Ramos (cell line): ENCODE results near the gene RFPL1.
"Not testable (repeated sequence)": the region's sequence is repeated elsewhere in the genome, so short reads cannot be mapped to it uniquely, and the experiment has no call there.

Source experiments
- in situ Hi-C: fragments of 300-500 bp; cut with MboI; formaldehyde crosslinking; loops from one replicate; pipeline ENCODE4 v1.14.3; 2022; ENCODE audit warnings: low sequenced_read_pairs; ENCODE audit not compliant: unreplicated experiment

RFPL1 gene

DNA sequence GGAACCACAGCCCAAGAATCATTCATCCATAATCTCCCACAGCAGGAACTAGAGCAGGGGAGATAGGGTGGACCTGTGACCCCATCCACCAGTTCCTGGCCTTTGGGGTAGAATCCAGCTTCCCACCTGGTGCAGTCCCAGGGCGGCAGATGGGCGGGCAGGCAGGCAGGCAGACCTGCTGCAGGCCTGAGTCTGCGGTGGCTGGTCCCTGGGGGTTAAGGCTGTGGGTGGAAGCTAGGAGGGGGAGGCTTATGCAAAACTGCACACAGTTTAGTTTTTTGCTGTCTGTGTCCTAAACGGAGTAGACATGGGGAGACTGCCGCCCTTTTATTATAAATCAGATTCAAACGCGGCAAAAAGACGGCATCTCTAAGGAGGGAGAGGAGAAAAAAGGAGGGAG is 37.2 kb downstream of the RFPL1 start:
- in situ Hi-C loops, result no loop called here

- in situ Hi-C loops, result no loop called here
Measured at GRCh38 chr22:29476116-29476515, 37.7 kb downstream of the RFPL1 start.

DNA sequence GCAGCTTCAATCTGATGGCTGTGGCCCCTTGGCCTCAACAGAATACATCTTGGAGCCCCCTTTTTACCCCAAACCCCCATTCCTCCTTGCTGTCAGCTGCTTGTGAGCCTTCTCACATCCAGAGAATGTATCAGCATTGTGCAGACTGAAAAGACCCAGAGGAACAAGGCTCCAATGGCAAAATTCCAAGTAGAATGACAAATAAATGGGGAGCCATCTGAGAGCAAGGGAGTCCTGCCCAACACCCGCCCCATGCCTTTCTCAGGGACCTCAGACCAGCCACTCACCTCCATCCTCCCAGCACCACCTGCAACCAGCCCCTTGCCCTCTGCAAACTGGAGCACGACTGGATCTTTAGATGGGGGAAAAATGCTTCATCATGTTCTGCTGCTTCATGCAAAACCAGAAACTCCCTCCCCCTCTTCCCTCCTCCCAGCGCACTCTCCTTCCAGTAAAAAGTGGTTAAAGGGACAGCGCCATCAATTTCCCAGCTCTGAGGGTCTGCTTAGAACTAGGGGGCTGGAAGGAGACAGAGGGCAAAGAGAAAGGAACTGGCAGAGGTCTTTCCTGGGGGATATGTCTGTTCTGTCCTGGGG is 39.4 kb downstream of the RFPL1 start:
- in situ Hi-C loops, result no loop called here

DNA sequence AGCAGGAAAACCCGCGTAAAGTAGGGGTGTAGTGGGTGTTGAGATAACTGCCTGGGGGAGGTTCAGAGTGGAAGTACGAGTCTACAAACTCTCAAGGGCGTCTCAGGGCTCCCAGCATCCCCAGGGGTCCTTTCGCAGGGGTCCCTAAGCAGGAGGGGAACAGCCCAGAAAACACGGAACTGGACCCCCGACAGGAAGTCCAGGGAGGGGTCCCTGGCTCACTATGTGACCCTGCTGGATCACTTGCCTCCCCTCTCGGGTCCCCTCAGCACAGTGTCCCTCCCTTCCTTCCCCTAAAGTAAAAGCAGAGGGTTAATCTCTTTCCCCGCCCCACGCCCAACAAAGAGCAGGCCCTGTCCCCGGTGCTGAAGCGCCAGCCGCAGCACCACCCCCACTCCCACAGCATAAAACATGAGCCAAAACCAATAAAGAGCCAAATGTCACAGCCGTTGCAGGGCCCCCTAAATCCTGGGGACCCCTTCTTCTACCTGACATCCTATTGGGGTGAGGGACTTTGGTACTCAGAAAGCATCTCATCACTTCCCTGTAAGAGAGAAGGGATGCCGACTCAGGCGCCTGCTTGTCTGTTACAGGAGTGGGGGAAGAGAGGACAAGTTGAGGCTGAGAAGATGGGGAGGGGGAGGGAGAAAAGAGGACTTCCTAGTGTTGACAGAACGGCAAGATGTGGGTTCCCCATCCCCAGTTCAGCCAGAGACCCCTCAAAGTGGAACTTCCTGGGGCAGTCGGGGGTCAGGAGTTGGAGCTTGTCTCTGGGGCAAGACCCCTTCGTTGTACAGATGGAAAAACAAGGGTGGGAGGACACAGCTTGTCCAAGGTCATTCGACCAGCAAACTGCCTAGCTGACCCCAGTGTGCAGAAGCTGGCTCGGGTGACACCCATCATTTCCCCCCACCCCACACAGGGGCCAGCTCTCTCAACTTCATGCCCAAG is 40.2 kb downstream of the RFPL1 start:
- in situ Hi-C loops, result no loop called here

- in situ Hi-C loops, result no loop called here
Measured at GRCh38 chr22:29479417-29480261, 41.3 kb downstream of the RFPL1 start, which contains the start of gene NEFH. TSS of gene NEFH (plus strand) at chr22:29480218. CDS start at chr22:29480263, 45 bp downstream.

DNA sequence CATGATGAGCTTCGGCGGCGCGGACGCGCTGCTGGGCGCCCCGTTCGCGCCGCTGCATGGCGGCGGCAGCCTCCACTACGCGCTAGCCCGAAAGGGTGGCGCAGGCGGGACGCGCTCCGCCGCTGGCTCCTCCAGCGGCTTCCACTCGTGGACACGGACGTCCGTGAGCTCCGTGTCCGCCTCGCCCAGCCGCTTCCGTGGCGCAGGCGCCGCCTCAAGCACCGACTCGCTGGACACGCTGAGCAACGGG is 41.8 kb downstream of the RFPL1 start:
- in situ Hi-C loops, result no loop called here

- in situ Hi-C loops, result no loop called here
Measured at GRCh38 chr22:29480512-29481264, 42.3 kb downstream of the RFPL1 start.

DNA sequence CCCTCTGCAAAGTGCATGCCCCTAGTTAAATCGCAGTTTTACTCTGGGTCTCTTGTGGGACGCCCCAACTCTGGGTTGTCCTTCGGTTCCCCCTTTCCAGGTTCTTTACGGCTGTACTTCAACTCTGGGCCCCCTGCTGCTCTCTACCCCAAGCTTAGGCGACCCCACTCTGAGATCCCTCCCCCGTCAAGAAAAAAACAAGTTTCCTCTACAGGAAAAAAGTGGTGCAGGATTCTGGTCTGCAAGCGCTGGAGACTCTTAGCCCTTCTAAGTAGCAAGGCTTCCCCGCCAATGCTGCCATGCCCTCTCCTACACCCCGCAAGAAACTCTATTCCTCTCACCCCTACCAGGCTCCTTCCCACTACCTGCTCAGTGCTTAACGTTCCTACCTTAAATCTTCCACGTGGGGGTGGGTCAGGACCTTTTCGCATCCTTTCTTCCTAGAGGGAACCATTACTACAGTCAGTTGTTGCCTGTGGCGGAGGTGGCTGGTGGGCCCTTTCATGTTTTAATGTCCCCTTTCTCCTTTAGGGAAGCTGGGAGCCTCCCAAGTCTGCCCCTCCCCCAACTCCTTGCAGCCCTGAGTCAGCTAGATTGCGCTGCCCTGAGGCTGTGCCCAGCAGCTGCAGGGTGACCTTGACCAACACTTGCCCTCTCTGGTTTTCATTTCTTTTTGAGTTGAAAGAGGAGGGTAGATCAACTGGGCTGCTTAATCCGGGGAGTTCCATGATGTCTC is 43.0 kb downstream of the RFPL1 start:
- in situ Hi-C loops, result no loop called here

GRCh38 chr22:29482253-29482652 is 43.9 kb downstream of the RFPL1 start:
- in situ Hi-C loops, result no loop called here

GRCh38 chr22:29482726-29483125 is 44.3 kb downstream of the RFPL1 start:
- in situ Hi-C loops, result no loop called here

GRCh38 chr22:29483254-29483653 is 44.9 kb downstream of the RFPL1 start:
- in situ Hi-C loops, result no loop called here

DNA sequence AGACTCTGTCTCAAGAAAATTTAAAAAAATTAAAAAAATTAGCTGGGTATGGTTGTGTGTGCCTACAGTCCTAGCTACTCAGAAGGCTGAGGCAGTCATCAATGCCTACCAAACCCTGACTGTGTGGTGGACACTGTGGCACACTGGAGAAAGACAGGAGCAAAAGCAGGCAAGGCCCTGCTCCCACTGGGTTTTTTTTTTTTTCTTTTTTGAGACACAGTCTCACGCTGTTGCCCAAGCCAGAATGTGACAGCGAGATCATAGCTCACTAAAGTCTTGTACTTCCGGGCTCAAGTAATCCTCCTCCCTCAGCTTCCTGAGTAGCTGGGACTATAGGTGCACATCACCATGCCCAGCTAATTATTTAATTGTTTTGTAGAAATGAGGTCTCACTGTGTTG is 46.3 kb downstream of the RFPL1 start:
- in situ Hi-C loops, result no loop called here

- in situ Hi-C loops, result no loop called here
Measured at GRCh38 chr22:29485448-29485847, 47.1 kb downstream of the RFPL1 start.

DNA sequence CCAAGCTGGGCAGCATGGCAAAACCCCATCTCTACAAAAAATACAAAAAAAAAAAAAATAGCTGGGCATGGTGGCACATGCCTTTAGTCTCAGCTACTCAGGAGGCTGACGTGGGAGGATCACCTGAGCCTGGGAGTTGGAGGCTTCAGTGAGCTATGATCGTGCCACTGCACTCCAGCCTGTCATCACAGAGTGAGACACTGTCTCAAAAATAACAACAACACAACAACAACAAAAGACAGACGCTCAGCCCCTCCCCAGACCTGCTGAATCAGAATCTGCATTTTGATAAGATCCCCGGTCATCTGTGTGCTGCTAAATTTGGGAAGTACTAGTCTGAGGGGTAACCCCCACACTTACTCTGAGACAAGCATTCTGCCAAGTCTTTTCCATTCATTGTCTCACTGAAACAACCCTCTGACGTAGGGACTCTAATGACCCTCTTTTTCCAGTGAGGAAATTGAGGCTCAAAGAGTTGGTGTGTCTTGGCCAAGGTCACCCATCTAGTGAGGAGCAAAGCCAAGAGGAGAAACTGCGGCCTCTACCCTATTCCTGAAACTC is 49.1 kb downstream of the RFPL1 start:
- in situ Hi-C loops, result no loop called here

GRCh38 chr22:29489127-29489780 is 50.9 kb downstream of the RFPL1 start:
- in situ Hi-C loops, result not testable (repeated sequence)

- in situ Hi-C loops, result no loop called here
Measured at GRCh38 chr22:29491012-29491411, 52.6 kb downstream of the RFPL1 start.
